ENCODE data around the gene PRSS57. TPM values are rescaled to one million over a fixed set of nuclear protein-coding genes. Genes with fewer than 3 reads are reported as not detected.

The PRSS57 gene
- total and polyA plus RNA-seq, 2 of the 13 experiments (the other 11 are each of a cell fraction or from before 2014, with no cell fraction given): 0.12 TPM; not detected in 1

DNA sequence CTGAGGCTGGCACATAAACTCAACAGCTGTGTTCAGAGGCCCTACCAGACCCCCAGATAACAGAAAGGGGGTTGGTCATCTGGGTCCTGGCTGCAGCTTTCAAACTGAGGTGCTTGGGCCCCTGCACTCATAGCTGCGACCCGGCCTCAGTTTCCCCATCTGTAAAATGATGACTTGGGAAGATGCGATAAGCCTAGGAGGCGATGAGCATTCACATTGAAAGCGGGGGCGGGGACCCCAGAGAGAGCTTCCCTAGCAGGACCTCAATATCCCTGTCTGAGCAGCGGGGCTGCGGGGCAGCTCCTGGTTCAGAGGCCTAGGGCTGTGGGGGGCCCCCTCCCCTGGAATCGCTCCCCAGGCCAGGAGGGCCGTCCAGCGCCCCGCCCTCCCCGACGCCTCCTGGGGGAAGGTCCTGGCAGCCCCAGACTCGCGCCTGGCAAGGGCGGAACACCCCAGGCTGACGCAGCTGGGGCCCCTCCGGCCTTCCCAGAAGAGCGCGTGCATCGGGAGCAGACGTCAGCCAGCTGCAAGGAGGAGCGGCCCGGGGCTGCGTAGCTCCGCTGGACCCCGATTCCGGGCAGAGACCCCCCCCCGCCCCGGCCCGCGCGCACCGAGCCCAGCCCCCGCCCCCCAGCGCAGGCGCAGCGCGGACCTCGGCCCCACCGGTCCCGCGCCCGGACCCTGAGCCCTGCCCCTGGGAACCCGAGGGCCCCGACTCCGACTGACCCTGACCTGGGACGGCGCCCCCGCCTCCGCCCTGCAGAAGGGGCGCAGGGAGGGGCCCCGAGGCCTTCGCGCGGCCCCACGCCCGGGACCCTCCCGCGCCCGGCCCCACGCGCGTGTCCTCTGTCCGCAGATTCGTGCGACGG, 15.6 kb downstream of the PRSS57 start (continued):
- TF ChIP-seq, protein P1, sequence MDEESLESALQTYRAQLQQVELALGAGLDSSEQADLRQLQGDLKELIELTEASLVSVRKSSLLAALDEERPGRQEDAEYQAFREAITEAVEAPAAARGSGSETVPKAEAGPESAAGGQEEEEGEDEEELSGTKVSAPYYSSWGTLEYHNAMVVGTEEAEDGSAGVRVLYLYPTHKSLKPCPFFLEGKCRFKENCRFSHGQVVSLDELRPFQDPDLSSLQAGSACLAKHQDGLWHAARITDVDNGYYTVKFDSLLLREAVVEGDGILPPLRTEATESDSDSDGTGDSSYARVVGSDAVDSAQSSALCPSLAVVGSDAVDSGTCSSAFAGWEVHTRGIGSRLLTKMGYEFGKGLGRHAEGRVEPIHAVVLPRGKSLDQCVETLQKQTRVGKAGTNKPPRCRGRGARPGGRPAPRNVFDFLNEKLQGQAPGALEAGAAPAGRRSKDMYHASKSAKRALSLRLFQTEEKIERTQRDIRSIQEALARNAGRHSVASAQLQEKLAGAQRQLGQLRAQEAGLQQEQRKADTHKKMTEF (CRISPR knock-in tag; IDR thresholded peaks at IDR 0.05): no peak
- no peak; the same call in 1 of the 2 replicates for TF ChIP-seq ZFX (CRISPR knock-in tag; IDR thresholded peaks at IDR 0.05; ENCODE audit: low read depth)
- peak; percentile 2; the same call in 1 of the 2 replicates for TF ChIP-seq TGIF2 (CRISPR knock-in tag; IDR thresholded peaks at IDR 0.05)
- TF ChIP-seq CENPT (CRISPR knock-in tag; IDR thresholded peaks at IDR 0.05; ENCODE audit: low read depth): no peak
- no peak for TF ChIP-seq ARID2 (CRISPR knock-in tag; IDR thresholded peaks at IDR 0.05; ENCODE audit: borderline replicate concordance)
- TF ChIP-seq DNMT3B (CRISPR knock-in tag; conservative IDR thresholded peaks at IDR 0.05): no peak
- TF ChIP-seq FOXM1 (CRISPR knock-in tag; IDR thresholded peaks at IDR 0.05): peak; percentile 43; the same call in 1 of the 2 replicates
- TF ChIP-seq U2AF2 (IDR thresholded peaks at IDR 0.05; ENCODE audit: low read depth, low read length): no peak
- TF ChIP-seq ZNF670 (CRISPR knock-in tag; IDR thresholded peaks at IDR 0.05; ENCODE audit: borderline replicate concordance): no peak
- TF ChIP-seq SP5 (CRISPR knock-in tag; IDR thresholded peaks at IDR 0.05; ENCODE audit: borderline replicate concordance, low read depth): no peak
- TF ChIP-seq, protein P2, sequence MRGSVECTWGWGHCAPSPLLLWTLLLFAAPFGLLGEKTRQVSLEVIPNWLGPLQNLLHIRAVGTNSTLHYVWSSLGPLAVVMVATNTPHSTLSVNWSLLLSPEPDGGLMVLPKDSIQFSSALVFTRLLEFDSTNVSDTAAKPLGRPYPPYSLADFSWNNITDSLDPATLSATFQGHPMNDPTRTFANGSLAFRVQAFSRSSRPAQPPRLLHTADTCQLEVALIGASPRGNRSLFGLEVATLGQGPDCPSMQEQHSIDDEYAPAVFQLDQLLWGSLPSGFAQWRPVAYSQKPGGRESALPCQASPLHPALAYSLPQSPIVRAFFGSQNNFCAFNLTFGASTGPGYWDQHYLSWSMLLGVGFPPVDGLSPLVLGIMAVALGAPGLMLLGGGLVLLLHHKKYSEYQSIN (CRISPR knock-in tag; IDR thresholded peaks at IDR 0.05; ENCODE audit: borderline replicate concordance): no peak
- TF ChIP-seq, protein P3, sequence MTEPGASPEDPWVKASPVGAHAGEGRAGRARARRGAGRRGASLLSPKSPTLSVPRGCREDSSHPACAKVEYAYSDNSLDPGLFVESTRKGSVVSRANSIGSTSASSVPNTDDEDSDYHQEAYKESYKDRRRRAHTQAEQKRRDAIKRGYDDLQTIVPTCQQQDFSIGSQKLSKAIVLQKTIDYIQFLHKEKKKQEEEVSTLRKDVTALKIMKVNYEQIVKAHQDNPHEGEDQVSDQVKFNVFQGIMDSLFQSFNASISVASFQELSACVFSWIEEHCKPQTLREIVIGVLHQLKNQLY (CRISPR knock-in tag; IDR thresholded peaks at IDR 0.05): no peak
- no peak for TF ChIP-seq ZFYVE20 (CRISPR knock-in tag; IDR thresholded peaks at IDR 0.05; ENCODE audit: borderline replicate concordance, low read depth)
- TF ChIP-seq RFXANK (CRISPR knock-in tag; IDR thresholded peaks at IDR 0.05): no peak
- TF ChIP-seq BORCS8-MEF2B (CRISPR knock-in tag; IDR thresholded peaks at IDR 0.05): peak; percentile 18; the same call in 1 of the 2 replicates
- no peak for TF ChIP-seq FOXJ3 (CRISPR knock-in tag; IDR thresholded peaks at IDR 0.05; ENCODE audit: borderline replicate concordance)
- TF ChIP-seq PPARG (CRISPR knock-in tag; conservative IDR thresholded peaks at IDR 0.05): no peak
- TF ChIP-seq MTF2 (CRISPR knock-in tag; IDR thresholded peaks at IDR 0.05; ENCODE audit: borderline replicate concordance): 0 out of 2 replicates have a peak, but pooled peaks have one; percentile 17
- TF ChIP-seq ZNF232 (CRISPR knock-in tag; IDR thresholded peaks at IDR 0.05; ENCODE audit: borderline replicate concordance): no peak
- no peak for TF ChIP-seq GZF1 (CRISPR knock-in tag; IDR thresholded peaks at IDR 0.05)
- TF ChIP-seq, protein P4, sequence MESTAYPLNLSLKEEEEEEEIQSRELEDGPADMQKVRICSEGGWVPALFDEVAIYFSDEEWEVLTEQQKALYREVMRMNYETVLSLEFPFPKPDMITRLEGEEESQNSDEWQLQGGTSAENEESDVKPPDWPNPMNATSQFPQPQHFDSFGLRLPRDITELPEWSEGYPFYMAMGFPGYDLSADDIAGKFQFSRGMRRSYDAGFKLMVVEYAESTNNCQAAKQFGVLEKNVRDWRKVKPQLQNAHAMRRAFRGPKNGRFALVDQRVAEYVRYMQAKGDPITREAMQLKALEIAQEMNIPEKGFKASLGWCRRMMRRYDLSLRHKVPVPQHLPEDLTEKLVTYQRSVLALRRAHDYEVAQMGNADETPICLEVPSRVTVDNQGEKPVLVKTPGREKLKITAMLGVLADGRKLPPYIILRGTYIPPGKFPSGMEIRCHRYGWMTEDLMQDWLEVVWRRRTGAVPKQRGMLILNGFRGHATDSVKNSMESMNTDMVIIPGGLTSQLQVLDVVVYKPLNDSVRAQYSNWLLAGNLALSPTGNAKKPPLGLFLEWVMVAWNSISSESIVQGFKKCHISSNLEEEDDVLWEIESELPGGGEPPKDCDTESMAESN (CRISPR knock-in tag; conservative IDR thresholded peaks at IDR 0.05): 0 out of 2 replicates have a peak, but pooled peaks have one; percentile 25
- no peak for TF ChIP-seq HNRNPH1 (optimal IDR thresholded peaks at IDR 0.05; ENCODE audit: low read depth, low read length)
- TF ChIP-seq EP300 (IDR thresholded peaks at IDR 0.05; ENCODE audit: low read depth in 2 of 2, low read length in 2 of 2): no peak
- TF ChIP-seq EP300 (CRISPR knock-in tag; IDR thresholded peaks at IDR 0.05; ENCODE audit: borderline replicate concordance): no peak
- no peak for TF ChIP-seq MIER2 (CRISPR knock-in tag; IDR thresholded peaks at IDR 0.05)
- no peak for TF ChIP-seq GATAD1 (CRISPR knock-in tag; IDR thresholded peaks at IDR 0.05)
- no peak for TF ChIP-seq IKZF1 (IDR thresholded peaks at IDR 0.05)

Measured in HepG2 (cell line).